ENCODE data around the gene ROCK2. TPM values are rescaled to one million over a fixed set of nuclear protein-coding genes. Genes with fewer than 3 reads are reported as not detected.
"Not testable (repeated sequence)": the region's sequence is repeated elsewhere in the genome, so short reads cannot be mapped to it uniquely, and the experiment has no call there.

ROCK2 gene
- polyA plus RNA-seq, 2 donors = 3.4 to 5.4 TPM

GRCh38 chr2:11239147-11239546 is 105.3 kb downstream of the ROCK2 start:
- no peak overlapping the region for H3K4me3 ChIP-seq (ENCODE audit: low read depth in 1 of 2, low read length in 2 of 2)
- no peaks in the 10 kb centered on the region for H3K4me1 ChIP-seq (ENCODE audit: control insufficient read depth in 2 of 2, insufficient read depth in 2 of 2, low read length in 1 of 2)
- H3K27me3 ChIP-seq (ENCODE audit: control insufficient read depth in 1 of 2, insufficient read depth in 2 of 2, low read length in 2 of 2) = no peaks in the 10 kb centered on the region
- 97 to 99% methylated on average over 2 of the region's 2 CpGs for WGBS, 2 donors
- H3K9me3 ChIP-seq (ENCODE audit: control insufficient read depth in 2 of 2, insufficient read depth in 1 of 2, low read depth in 1 of 2, low read length in 1 of 2) = no peaks in the 10 kb centered on the region
- peaks cover 0 to 2% of the 10 kb centered on the region in 2 donors for H3K36me3 ChIP-seq (ENCODE audit: control insufficient read depth in 2 of 2, insufficient read depth in 2 of 2, low read length in 1 of 2)
- no peak overlapping the region for H3K27ac ChIP-seq (ENCODE audit: low read depth in 2 of 2, low read length in 1 of 2)

GRCh38 chr2:11237122-11237521 is 107.3 kb downstream of the ROCK2 start:
- Histone ChIP-seq H3K27me3 (ENCODE audit: control insufficient read depth in 1 of 2, insufficient read depth in 2 of 2, low read length in 2 of 2) (no peaks in the 10 kb centered on the region), H3K36me3 (ENCODE audit: control insufficient read depth in 2 of 2, insufficient read depth in 2 of 2, low read length in 1 of 2) (peaks cover 0 to 2% of the 10 kb centered on the region in 2 donors), H3K4me3 (ENCODE audit: low read depth in 1 of 2, low read length in 2 of 2) (no peak overlapping the region), H3K27ac (ENCODE audit: low read depth in 2 of 2, low read length in 1 of 2) (no peak overlapping the region), H3K4me1 (ENCODE audit: control insufficient read depth in 2 of 2, insufficient read depth in 2 of 2, low read length in 1 of 2) (no peaks in the 10 kb centered on the region), H3K9me3 (ENCODE audit: control insufficient read depth in 2 of 2, insufficient read depth in 1 of 2, low read depth in 1 of 2, low read length in 1 of 2) (no peaks in the 10 kb centered on the region)
- WGBS, 2 donors = 64 to 78% methylated on average over 2 of the region's 2 CpGs

- Histone ChIP-seq H3K9me3 (ENCODE audit: control insufficient read depth in 2 of 2, insufficient read depth in 1 of 2, low read depth in 1 of 2, low read length in 1 of 2) (no peaks in the 10 kb centered on the region), H3K27me3 (ENCODE audit: control insufficient read depth in 1 of 2, insufficient read depth in 2 of 2, low read length in 2 of 2) (no peaks in the 10 kb centered on the region), H3K36me3 (ENCODE audit: control insufficient read depth in 2 of 2, insufficient read depth in 2 of 2, low read length in 1 of 2) (peaks cover 0 to 2% of the 10 kb centered on the region in 2 donors), H3K4me1 (ENCODE audit: control insufficient read depth in 2 of 2, insufficient read depth in 2 of 2, low read length in 1 of 2) (no peaks in the 10 kb centered on the region), H3K4me3 (ENCODE audit: low read depth in 1 of 2, low read length in 2 of 2) (no peak overlapping the region), H3K27ac (ENCODE audit: low read depth in 2 of 2, low read length in 1 of 2) (no peak overlapping the region)
- 75 to 77% methylated on average over 3 of the region's 3 CpGs for WGBS, 2 donors
Observed at GRCh38 chr2:11236335-11236734, 108.1 kb downstream of the ROCK2 start.

- 47 to 59% methylated on average over 2 of the region's 2 CpGs for WGBS, 2 donors
Observed at GRCh38 chr2:11235583-11235982, 108.9 kb downstream of the ROCK2 start.

GRCh38 chr2:11234309-11234708 is 110.1 kb downstream of the ROCK2 start:
- 68 to 75% methylated on average over 1 of the region's 1 CpG for WGBS, 2 donors
- H3K4me1 ChIP-seq (ENCODE audit: control insufficient read depth in 2 of 2, insufficient read depth in 2 of 2, low read length in 1 of 2) = no peaks in the 10 kb centered on the region
- H3K27ac ChIP-seq (ENCODE audit: low read depth in 2 of 2, low read length in 1 of 2) = no peak overlapping the region
- H3K36me3 ChIP-seq (ENCODE audit: control insufficient read depth in 2 of 2, insufficient read depth in 2 of 2, low read length in 1 of 2) = peaks cover 0 to 2% of the 10 kb centered on the region in 2 donors
- H3K27me3 ChIP-seq (ENCODE audit: control insufficient read depth in 1 of 2, insufficient read depth in 2 of 2, low read length in 2 of 2) = no peaks in the 10 kb centered on the region
- no peak overlapping the region for H3K4me3 ChIP-seq (ENCODE audit: low read depth in 1 of 2, low read length in 2 of 2)
- no peaks in the 10 kb centered on the region for H3K9me3 ChIP-seq (ENCODE audit: control insufficient read depth in 2 of 2, insufficient read depth in 1 of 2, low read depth in 1 of 2, low read length in 1 of 2)

More at GRCh38 chr2:11235583-11235982, 108.9 kb downstream of the ROCK2 start:
- no peaks in the 10 kb centered on the region for H3K9me3 ChIP-seq (ENCODE audit: control insufficient read depth in 2 of 2, insufficient read depth in 1 of 2, low read depth in 1 of 2, low read length in 1 of 2)
- no peak overlapping the region for H3K27ac ChIP-seq (ENCODE audit: low read depth in 2 of 2, low read length in 1 of 2)
- peaks cover 0 to 2% of the 10 kb centered on the region in 2 donors for H3K36me3 ChIP-seq (ENCODE audit: control insufficient read depth in 2 of 2, insufficient read depth in 2 of 2, low read length in 1 of 2)
- H3K27me3 ChIP-seq (ENCODE audit: control insufficient read depth in 1 of 2, insufficient read depth in 2 of 2, low read length in 2 of 2) = no peaks in the 10 kb centered on the region
- H3K4me3 ChIP-seq (ENCODE audit: low read depth in 1 of 2, low read length in 2 of 2) = no peak overlapping the region
- H3K4me1 ChIP-seq (ENCODE audit: control insufficient read depth in 2 of 2, insufficient read depth in 2 of 2, low read length in 1 of 2) = no peaks in the 10 kb centered on the region

GRCh38 chr2:11231193-11231592 is 113.2 kb downstream of the ROCK2 start:
- H3K27me3 ChIP-seq (ENCODE audit: control insufficient read depth in 1 of 2, insufficient read depth in 2 of 2, low read length in 2 of 2); H3K4me1 ChIP-seq (ENCODE audit: control insufficient read depth in 2 of 2, insufficient read depth in 2 of 2, low read length in 1 of 2); H3K4me3 ChIP-seq (ENCODE audit: low read depth in 1 of 2, low read length in 2 of 2); H3K27ac ChIP-seq (ENCODE audit: low read depth in 2 of 2, low read length in 1 of 2); H3K9me3 ChIP-seq (ENCODE audit: control insufficient read depth in 2 of 2, insufficient read depth in 1 of 2, low read depth in 1 of 2, low read length in 1 of 2); H3K36me3 ChIP-seq (ENCODE audit: control insufficient read depth in 2 of 2, insufficient read depth in 2 of 2, low read length in 1 of 2): not testable (repeated sequence)
- WGBS, 2 donors = 92 to 93% methylated on average over 11 of the region's 11 CpGs

GRCh38 chr2:11228692-11229091 is 115.7 kb downstream of the ROCK2 start:
- WGBS, 2 donors = 67 to 83% methylated on average over 1 of the region's 1 CpG
- no peaks in the 10 kb centered on the region for H3K27me3 ChIP-seq (ENCODE audit: control insufficient read depth in 1 of 2, insufficient read depth in 2 of 2, low read length in 2 of 2)

GRCh38 chr2:11227595-11227994 is 116.8 kb downstream of the ROCK2 start:
- Histone ChIP-seq H3K27ac (ENCODE audit: low read depth in 2 of 2, low read length in 1 of 2) (no peak overlapping the region), H3K4me3 (ENCODE audit: low read depth in 1 of 2, low read length in 2 of 2) (no peak overlapping the region), H3K27me3 (ENCODE audit: control insufficient read depth in 1 of 2, insufficient read depth in 2 of 2, low read length in 2 of 2) (no peaks in the 10 kb centered on the region), H3K4me1 (ENCODE audit: control insufficient read depth in 2 of 2, insufficient read depth in 2 of 2, low read length in 1 of 2) (no peaks in the 10 kb centered on the region), H3K9me3 (ENCODE audit: control insufficient read depth in 2 of 2, insufficient read depth in 1 of 2, low read depth in 1 of 2, low read length in 1 of 2) (no peaks in the 10 kb centered on the region), H3K36me3 (ENCODE audit: control insufficient read depth in 2 of 2, insufficient read depth in 2 of 2, low read length in 1 of 2) (no peaks in the 10 kb centered on the region)

More at GRCh38 chr2:11228692-11229091, 115.7 kb downstream of the ROCK2 start:
- no peaks in the 10 kb centered on the region for H3K36me3 ChIP-seq (ENCODE audit: control insufficient read depth in 2 of 2, insufficient read depth in 2 of 2, low read length in 1 of 2)
- no peak overlapping the region for H3K4me3 ChIP-seq (ENCODE audit: low read depth in 1 of 2, low read length in 2 of 2)
- no peaks in the 10 kb centered on the region for H3K9me3 ChIP-seq (ENCODE audit: control insufficient read depth in 2 of 2, insufficient read depth in 1 of 2, low read depth in 1 of 2, low read length in 1 of 2)
- H3K27ac ChIP-seq (ENCODE audit: low read depth in 2 of 2, low read length in 1 of 2) = no peak overlapping the region
- no peaks in the 10 kb centered on the region for H3K4me1 ChIP-seq (ENCODE audit: control insufficient read depth in 2 of 2, insufficient read depth in 2 of 2, low read length in 1 of 2)

GRCh38 chr2:11224887-11225286 is 119.5 kb downstream of the ROCK2 start:
- Histone ChIP-seq H3K27me3 (ENCODE audit: control insufficient read depth in 1 of 2, insufficient read depth in 2 of 2, low read length in 2 of 2) (no peaks in the 10 kb centered on the region), H3K36me3 (ENCODE audit: control insufficient read depth in 2 of 2, insufficient read depth in 2 of 2, low read length in 1 of 2) (no peaks in the 10 kb centered on the region), H3K9me3 (ENCODE audit: control insufficient read depth in 2 of 2, insufficient read depth in 1 of 2, low read depth in 1 of 2, low read length in 1 of 2) (no peaks in the 10 kb centered on the region), H3K4me1 (ENCODE audit: control insufficient read depth in 2 of 2, insufficient read depth in 2 of 2, low read length in 1 of 2) (no peaks in the 10 kb centered on the region), H3K4me3 (ENCODE audit: low read depth in 1 of 2, low read length in 2 of 2) (no peak overlapping the region), H3K27ac (ENCODE audit: low read depth in 2 of 2, low read length in 1 of 2) (no peak overlapping the region)

- 93% methylated on average over 5 of the region's 5 CpGs for WGBS, 2 donors
- no peaks in the 10 kb centered on the region for H3K36me3 ChIP-seq (ENCODE audit: control insufficient read depth in 2 of 2, insufficient read depth in 2 of 2, low read length in 1 of 2)
- H3K4me1 ChIP-seq (ENCODE audit: control insufficient read depth in 2 of 2, insufficient read depth in 2 of 2, low read length in 1 of 2) = no peaks in the 10 kb centered on the region
- H3K27me3 ChIP-seq (ENCODE audit: control insufficient read depth in 1 of 2, insufficient read depth in 2 of 2, low read length in 2 of 2) = no peaks in the 10 kb centered on the region
- no peaks in the 10 kb centered on the region for H3K9me3 ChIP-seq (ENCODE audit: control insufficient read depth in 2 of 2, insufficient read depth in 1 of 2, low read depth in 1 of 2, low read length in 1 of 2)
- H3K27ac ChIP-seq (ENCODE audit: low read depth in 2 of 2, low read length in 1 of 2) = no peak overlapping the region
- H3K4me3 ChIP-seq (ENCODE audit: low read depth in 1 of 2, low read length in 2 of 2) = no peak overlapping the region
Observed at GRCh38 chr2:11222845-11223244, 121.6 kb downstream of the ROCK2 start.
